HFF-Myc (cell line): ENCODE results near the gene RTP5.

ENCODE experiments used
- DNase-seq: peaks from one replicate; pipeline ENCODE4 v3.0.0-alpha.2; 2011; ENCODE audit warnings: low read depth; ENCODE audit errors: extremely low read depth
- H3K4me3 ChIP-seq: replicated peaks from 2 replicates; pipeline ENCODE4 v1.5.1; 2011; ENCODE audit warnings: low read depth, mild to moderate bottlenecking, control low read depth, low read length
- TF ChIP-seq, protein P1 (sequence below): IDR thresholded peaks from 2 replicates; pipeline ENCODE4 v1.5.1; 2012; ENCODE audit warnings: mild to moderate bottlenecking, low read depth, low read length, control low read depth; ENCODE audit errors: missing control alignments

RTP5 gene

DNA sequence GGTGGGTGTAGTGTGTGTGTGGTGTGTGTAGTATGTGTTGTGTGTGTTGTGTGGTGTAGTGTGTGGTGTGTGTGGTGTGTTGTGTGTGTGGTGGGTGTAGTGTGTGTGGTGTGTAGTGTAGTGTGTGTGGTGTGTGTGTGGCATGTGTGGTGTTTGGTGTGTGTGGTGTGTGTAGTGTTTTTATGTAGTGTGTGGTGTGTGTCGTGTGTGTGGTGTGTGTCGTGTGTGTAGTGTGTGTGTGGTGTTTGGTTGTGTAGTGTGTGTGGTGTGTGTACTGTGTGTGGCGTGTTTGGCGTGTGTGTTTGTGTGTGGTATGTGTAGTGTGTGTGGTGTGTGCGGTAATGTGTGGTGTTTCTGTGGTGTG is 4.7 kb upstream of the RTP5 start:
- no peak for DNase-seq
- no peak overlapping the region for H3K4me3 ChIP-seq
- TF ChIP-seq, protein P1, sequence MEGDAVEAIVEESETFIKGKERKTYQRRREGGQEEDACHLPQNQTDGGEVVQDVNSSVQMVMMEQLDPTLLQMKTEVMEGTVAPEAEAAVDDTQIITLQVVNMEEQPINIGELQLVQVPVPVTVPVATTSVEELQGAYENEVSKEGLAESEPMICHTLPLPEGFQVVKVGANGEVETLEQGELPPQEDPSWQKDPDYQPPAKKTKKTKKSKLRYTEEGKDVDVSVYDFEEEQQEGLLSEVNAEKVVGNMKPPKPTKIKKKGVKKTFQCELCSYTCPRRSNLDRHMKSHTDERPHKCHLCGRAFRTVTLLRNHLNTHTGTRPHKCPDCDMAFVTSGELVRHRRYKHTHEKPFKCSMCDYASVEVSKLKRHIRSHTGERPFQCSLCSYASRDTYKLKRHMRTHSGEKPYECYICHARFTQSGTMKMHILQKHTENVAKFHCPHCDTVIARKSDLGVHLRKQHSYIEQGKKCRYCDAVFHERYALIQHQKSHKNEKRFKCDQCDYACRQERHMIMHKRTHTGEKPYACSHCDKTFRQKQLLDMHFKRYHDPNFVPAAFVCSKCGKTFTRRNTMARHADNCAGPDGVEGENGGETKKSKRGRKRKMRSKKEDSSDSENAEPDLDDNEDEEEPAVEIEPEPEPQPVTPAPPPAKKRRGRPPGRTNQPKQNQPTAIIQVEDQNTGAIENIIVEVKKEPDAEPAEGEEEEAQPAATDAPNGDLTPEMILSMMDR, result no peak

DNA sequence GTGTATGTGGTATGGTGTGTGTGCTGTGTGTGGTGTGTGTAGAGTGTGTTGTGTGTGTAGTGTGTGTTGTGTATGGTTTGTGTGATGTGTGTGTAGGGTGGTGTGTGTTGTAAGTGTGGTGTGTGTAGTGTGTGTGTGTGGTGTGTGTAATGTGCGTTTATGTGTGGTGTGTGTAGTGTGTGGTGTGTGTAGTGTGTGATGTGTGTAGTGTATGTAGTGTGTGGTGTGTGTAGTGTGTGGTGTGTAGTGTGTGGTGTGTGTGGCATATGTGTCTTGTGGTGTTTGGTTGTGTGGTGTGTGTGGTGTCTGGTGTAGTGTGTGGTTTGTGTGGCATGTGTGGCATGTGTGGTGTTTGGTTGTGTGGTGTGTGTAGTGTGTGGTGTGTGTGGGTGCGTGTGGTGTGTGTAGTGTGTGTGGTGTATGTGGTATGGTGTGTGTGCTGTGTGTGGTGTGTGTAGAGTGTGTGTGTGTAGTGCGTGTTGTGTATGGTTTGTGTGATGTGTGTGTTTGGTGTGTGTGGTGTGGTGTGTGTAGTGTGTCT is 4.0 kb upstream of the RTP5 start:
- H3K4me3 ChIP-seq, result no peak overlapping the region
- TF ChIP-seq, protein P1, result no peak

DNA sequence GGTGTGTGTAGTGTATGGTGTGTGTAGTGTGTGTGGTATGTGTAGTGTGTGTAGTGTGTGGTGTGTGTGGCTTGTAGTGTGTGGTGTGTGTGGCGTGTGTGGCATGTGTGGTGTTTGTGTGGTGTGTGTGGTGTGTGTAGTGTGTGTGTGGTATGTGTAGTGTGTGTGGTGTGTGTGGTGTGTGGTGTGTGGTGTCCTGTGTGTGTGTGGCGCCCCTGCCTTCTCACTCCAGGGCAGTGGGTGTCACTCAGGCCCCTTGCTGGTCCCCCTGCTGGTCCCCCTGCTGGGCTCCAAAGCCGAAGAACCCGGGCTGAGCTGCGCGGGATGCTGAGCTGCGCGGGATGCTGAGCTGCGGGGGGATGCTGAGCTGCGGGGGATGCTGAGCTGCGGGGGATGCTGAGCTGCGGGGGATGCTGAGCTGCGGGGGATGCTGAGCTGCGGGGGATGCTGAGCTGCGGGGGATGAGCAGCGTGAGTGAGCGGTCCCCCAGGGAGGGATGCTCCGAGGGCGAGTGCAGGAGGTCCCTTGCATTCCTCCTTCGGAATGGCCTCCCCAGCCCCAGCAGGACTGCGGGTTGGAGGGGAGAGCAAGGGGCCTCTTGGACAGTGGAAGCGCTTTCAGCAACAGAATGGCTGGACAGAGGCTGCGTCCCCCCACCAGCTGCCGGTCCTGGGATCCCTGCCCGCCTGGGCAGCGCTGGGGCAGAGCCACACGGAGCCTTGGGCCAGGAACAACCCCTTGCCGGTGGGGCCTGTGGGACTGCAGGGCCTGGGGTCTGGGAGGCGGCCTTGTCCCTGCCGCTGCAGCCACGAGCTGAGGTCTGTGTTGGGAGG is 3.4 kb upstream of the RTP5 start:
- no peak overlapping the region for H3K4me3 ChIP-seq
- DNase-seq, result no peak
- TF ChIP-seq, protein P1, result no peak

More for the DNA sequence above, 4.0 kb upstream of the RTP5 start:
- DNase-seq, result no peak

DNA sequence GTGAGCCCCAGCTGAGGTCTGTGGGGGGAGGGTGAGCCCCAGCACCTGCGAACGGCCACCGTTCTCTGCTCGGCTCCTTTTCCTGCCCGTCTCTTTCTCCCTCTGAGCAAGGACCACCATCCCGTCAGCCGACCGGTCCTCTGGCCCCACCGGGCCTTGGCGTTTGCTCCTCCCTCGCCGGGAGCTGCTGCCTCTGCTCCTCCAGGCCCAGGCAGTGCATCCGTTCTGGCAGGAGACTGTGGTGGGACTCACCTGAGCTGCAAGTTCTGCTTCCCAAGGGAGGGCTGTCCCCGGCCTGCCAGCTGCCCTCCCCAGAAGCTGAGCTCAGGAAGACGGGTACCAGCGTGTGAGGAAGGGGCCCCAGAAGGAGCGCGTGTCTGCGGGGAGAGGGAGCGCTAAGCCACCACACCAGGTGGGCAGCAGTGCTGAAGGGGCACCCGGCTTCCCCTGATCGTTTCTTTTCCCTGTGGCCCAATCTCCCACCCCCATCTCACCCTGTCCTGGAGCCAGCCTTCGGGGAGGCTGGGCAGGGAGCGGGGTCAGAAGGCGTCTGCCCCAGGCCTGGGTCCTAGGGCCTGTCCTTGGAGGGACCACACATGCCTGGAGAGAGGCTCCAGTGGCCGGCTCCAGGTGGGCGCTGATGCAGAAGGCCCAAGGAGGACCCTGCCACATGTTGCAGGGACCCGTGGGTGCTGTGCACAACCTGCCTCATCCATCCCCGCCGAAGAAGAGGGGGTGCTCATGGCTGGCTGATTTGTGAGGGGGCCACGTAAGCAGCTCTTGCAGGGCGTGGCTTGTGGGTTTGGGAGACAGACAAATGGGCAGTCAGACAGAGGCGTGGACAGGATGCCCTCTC is 2.5 kb upstream of the RTP5 start:
- DNase-seq, result no peak
- no peak overlapping the region for H3K4me3 ChIP-seq
- TF ChIP-seq, protein P1, result no peak

DNA sequence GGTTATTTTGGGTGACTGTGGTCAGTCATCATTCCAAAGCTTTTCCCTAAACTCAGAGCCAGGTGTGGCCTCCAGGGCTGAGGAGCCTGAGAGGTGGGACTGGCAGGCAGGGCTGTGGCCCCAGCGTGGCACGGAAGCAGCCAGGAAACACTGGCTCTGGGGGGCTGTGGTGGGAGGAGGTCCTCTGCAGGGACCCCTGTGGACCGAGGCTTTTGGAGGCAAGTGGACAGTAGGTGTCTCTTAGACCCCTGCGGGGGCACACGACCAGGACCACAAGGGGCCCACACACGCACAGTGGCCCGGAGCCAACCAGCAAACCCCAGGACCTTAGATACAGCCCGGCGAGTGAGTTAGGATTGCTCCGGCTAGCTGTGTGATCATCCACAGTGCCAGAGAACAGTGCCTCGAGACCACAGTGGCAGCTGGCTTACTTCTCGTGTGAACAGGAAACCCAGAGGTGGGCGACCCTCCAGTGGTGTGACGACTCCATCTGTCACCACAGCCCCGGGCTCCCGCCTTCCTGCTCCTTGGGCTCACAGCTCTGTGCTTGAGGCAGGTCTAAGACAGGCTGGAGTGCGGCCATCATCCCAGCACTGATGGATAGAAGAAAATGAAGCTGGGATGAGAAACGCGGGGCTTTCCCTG is 1.6 kb upstream of the RTP5 start:
- TF ChIP-seq, protein P1, result no peak
- no peak overlapping the region for H3K4me3 ChIP-seq
- no peak for DNase-seq

DNA sequence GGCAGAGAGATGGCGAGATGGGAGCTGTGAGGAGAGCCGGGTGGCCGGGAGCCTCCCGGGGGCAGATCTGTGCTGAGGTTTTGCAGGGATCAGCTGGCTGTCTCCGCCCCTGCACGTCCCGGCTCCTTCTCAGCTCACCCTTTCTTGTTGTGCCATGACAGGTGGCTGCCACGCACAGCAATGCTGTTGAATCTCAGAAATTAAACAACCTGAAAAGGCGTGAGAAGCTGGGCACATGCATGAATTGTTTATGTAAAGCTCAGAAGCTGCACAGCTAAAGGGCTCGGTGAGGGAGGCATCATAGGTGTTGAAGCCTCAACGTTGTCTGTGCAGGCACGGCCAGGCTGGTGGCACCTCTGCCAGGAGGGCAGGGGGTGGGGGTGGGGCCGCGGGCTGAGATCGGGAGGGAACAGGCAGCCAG is 858 bp upstream of the RTP5 start:
- H3K4me3 ChIP-seq, result no peak overlapping the region
- DNase-seq, result no peak
- TF ChIP-seq, protein P1, result no peak
